ENCODE data around the gene ARHGAP6.

ARHGAP6 gene

GRCh38 chrX:11272863-11273262 is 392.9 kb downstream of the ARHGAP6 start:
- TF ChIP-seq, protein P1, sequence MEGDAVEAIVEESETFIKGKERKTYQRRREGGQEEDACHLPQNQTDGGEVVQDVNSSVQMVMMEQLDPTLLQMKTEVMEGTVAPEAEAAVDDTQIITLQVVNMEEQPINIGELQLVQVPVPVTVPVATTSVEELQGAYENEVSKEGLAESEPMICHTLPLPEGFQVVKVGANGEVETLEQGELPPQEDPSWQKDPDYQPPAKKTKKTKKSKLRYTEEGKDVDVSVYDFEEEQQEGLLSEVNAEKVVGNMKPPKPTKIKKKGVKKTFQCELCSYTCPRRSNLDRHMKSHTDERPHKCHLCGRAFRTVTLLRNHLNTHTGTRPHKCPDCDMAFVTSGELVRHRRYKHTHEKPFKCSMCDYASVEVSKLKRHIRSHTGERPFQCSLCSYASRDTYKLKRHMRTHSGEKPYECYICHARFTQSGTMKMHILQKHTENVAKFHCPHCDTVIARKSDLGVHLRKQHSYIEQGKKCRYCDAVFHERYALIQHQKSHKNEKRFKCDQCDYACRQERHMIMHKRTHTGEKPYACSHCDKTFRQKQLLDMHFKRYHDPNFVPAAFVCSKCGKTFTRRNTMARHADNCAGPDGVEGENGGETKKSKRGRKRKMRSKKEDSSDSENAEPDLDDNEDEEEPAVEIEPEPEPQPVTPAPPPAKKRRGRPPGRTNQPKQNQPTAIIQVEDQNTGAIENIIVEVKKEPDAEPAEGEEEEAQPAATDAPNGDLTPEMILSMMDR (IDR thresholded peaks at IDR 0.05; ENCODE audit: extremely low read depth, missing control alignments): no peak
- no peak for DNase-seq (ENCODE audit: low spot score)

DNA sequence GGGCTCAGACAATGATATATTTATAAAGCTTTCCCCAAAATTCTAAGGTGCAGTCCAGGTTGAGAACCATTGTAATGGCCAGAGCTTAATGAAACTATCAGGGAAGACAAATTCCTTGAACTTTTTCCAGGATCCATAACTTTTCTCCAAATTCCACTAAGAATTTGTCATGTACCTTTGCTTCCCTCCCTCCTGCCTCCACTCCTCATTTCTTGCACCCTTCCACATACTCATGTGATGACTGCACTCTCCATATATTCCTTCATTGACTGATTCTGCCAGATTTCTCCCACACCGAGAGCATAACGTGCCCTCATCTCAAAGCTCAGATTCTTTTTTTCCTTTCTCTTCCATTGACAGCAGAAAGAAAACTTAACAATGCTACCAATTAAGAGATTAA is 393.4 kb downstream of the ARHGAP6 start:
- DNase-seq (ENCODE audit: low spot score): no peak
- TF ChIP-seq, protein P1 (IDR thresholded peaks at IDR 0.05; ENCODE audit: extremely low read depth, missing control alignments): no peak

GRCh38 chrX:11269996-11270395 is 395.7 kb downstream of the ARHGAP6 start:
- DNase-seq (ENCODE audit: low spot score): no peak
- TF ChIP-seq, protein P1 (IDR thresholded peaks at IDR 0.05; ENCODE audit: extremely low read depth, missing control alignments): no peak

GRCh38 chrX:11269006-11269405 is 396.7 kb downstream of the ARHGAP6 start:
- TF ChIP-seq, protein P1 (IDR thresholded peaks at IDR 0.05; ENCODE audit: extremely low read depth, missing control alignments): no peak

GRCh38 chrX:11267425-11267824 is 398.3 kb downstream of the ARHGAP6 start:
- no peak for DNase-seq (ENCODE audit: low spot score)
- TF ChIP-seq, protein P1 (IDR thresholded peaks at IDR 0.05; ENCODE audit: extremely low read depth, missing control alignments): no peak

More at GRCh38 chrX:11269006-11269405, 396.7 kb downstream of the ARHGAP6 start:
- DNase-seq (ENCODE audit: low spot score): no peak

DNA sequence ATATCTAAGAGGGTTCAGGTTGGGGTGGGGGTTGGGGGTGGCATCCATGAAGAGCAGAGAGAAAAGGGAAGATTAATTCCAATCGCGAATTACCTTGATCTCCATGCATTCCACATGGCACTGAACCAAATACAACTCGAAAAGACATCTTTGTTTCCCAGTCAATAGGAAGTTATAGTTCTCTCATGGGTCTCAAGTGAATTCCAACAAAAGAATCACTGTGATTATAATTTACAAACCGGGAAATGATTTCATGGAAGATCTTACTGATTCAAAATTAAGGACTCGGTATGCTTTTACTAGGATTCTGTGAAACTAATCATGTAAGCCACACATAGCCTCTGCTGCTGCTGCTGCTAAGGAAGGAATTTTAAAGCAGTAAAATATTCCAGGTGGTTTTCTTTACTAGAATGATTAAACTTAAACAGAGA is 399.1 kb downstream of the ARHGAP6 start:
- DNase-seq (ENCODE audit: low spot score): no peak
- TF ChIP-seq, protein P1 (IDR thresholded peaks at IDR 0.05; ENCODE audit: extremely low read depth, missing control alignments): no peak

DNA sequence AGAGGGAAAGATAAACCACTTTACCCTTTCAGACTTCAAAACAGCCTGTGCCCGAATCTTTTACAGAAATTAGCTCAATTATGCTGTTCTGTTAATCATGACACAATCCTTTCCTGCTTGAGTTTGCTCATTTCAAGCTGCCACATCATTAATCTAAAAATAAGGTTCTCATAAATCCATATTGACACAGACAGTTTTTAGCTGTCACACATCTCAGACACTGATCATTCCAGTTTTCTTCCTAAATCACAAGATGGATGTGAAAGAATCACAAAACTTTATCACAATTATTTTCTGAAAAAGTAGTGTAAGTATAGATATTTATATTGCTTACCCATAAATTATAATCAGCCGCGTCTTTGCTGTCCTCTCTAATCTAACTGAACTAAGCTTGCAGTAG is 400.4 kb downstream of the ARHGAP6 start:
- TF ChIP-seq, protein P1 (IDR thresholded peaks at IDR 0.05; ENCODE audit: extremely low read depth, missing control alignments): no peak
- no peak for DNase-seq (ENCODE audit: low spot score)
